HEK293 (cell line): ENCODE measurements around the gene ZNF593OS.

Experiments used
- BCL11B ChIP-seq: fragments of 450-650 bp; formaldehyde crosslinking; IDR thresholded peaks from 2 replicates; pipeline ENCODE4 v1.5.1; 2016; ENCODE audit warnings: low read depth, missing biosample characterization, missing genetic modification characterization
- OSR2 ChIP-seq: fragments of 450-650 bp; formaldehyde crosslinking; IDR thresholded peaks from 2 replicates; pipeline ENCODE4 v1.5.1; 2016; ENCODE audit warnings: missing biosample characterization, missing genetic modification characterization
- SETDB1 ChIP-seq: IDR thresholded peaks from one replicate; pipeline ENCODE4 v1.6.1; 2017; ENCODE audit warnings: mild to moderate bottlenecking, low read length, moderate library complexity, mixed read lengths; ENCODE audit not compliant: insufficient read length
- SP2 ChIP-seq: fragments of 450-650 bp; formaldehyde crosslinking; IDR thresholded peaks from 2 replicates; pipeline ENCODE4 v1.5.1; 2016; ENCODE audit warnings: missing biosample characterization, missing genetic modification characterization
- SP7 ChIP-seq: fragments of 450-650 bp; formaldehyde crosslinking; IDR thresholded peaks from 2 replicates; pipeline ENCODE4 v1.5.1; 2016; ENCODE audit warnings: missing biosample characterization, missing genetic modification characterization
- ZEB2 ChIP-seq: fragments of 450-650 bp; formaldehyde crosslinking; IDR thresholded peaks from 2 replicates; pipeline ENCODE4 v1.5.1; 2016; ENCODE audit warnings: missing biosample characterization, missing genetic modification characterization
- ZNF140 ChIP-seq: fragments of 450-650 bp; formaldehyde crosslinking; IDR thresholded peaks from 2 replicates; pipeline ENCODE4 v1.5.1; 2016; ENCODE audit warnings: missing biosample characterization, missing genetic modification characterization
- ZNF221 ChIP-seq: fragments of 450-650 bp; formaldehyde crosslinking; IDR thresholded peaks from 2 replicates; pipeline ENCODE4 v1.5.1; 2017; ENCODE audit warnings: missing biosample characterization, missing genetic modification characterization, borderline replicate concordance
- ZNF239 ChIP-seq: fragments of 450-650 bp; formaldehyde crosslinking; IDR thresholded peaks from 2 replicates; pipeline ENCODE4 v1.5.1; 2016; ENCODE audit warnings: missing biosample characterization, missing genetic modification characterization
- ZNF248 ChIP-seq: fragments of 450-650 bp; formaldehyde crosslinking; IDR thresholded peaks from 2 replicates; pipeline ENCODE4 v1.5.1; 2017; ENCODE audit warnings: missing biosample characterization, missing genetic modification characterization
- ZNF324 ChIP-seq: fragments of 450-650 bp; formaldehyde crosslinking; IDR thresholded peaks from 2 replicates; pipeline ENCODE4 v1.5.1; 2016; ENCODE audit warnings: missing biosample characterization, missing genetic modification characterization
- ZNF350 ChIP-seq: fragments of 450-650 bp; formaldehyde crosslinking; IDR thresholded peaks from 2 replicates; pipeline ENCODE4 v1.5.0; 2017; ENCODE audit warnings: missing biosample characterization, mild to moderate bottlenecking, missing genetic modification characterization
- ZNF501 ChIP-seq: fragments of 450-650 bp; formaldehyde crosslinking; IDR thresholded peaks from 2 replicates; pipeline ENCODE4 v1.5.1; 2016; ENCODE audit warnings: missing biosample characterization, missing genetic modification characterization
- ZNF558 ChIP-seq: fragments of 450-650 bp; formaldehyde crosslinking; IDR thresholded peaks from 2 replicates; pipeline ENCODE4 v1.5.1; 2016; ENCODE audit warnings: missing biosample characterization, missing genetic modification characterization
- ZNF561 ChIP-seq: fragments of 450-650 bp; IDR thresholded peaks from 2 replicates; pipeline ENCODE4 v1.5.1; 2018; ENCODE audit warnings: missing biosample characterization, missing genetic modification characterization, borderline replicate concordance
- ZNF571 ChIP-seq: fragments of 450-650 bp; formaldehyde crosslinking; IDR thresholded peaks from 2 replicates; pipeline ENCODE4 v1.5.0; 2017; ENCODE audit warnings: missing biosample characterization, missing genetic modification characterization
- ZNF621 ChIP-seq: fragments of 450-650 bp; formaldehyde crosslinking; IDR thresholded peaks from 2 replicates; pipeline ENCODE4 v1.5.1; 2017; ENCODE audit warnings: missing biosample characterization, missing genetic modification characterization
- ZNF654 ChIP-seq: fragments of 450-650 bp; formaldehyde crosslinking; IDR thresholded peaks from 2 replicates; pipeline ENCODE4 v1.5.1; 2016; ENCODE audit warnings: low read depth, missing biosample characterization, missing genetic modification characterization
- ZNF747 ChIP-seq: fragments of 450-650 bp; formaldehyde crosslinking; IDR thresholded peaks from 2 replicates; pipeline ENCODE4 v1.5.1; 2016; ENCODE audit warnings: missing biosample characterization, missing genetic modification characterization
- ZNF791 ChIP-seq: fragments of 450-650 bp; formaldehyde crosslinking; IDR thresholded peaks from 2 replicates; pipeline ENCODE4 v1.5.1; 2016; ENCODE audit warnings: missing biosample characterization, missing genetic modification characterization
- ZSCAN16 ChIP-seq: fragments of 450-650 bp; formaldehyde crosslinking; IDR thresholded peaks from 2 replicates; pipeline ENCODE4 v1.5.1; 2016; ENCODE audit warnings: missing biosample characterization, missing genetic modification characterization
- ZXDB ChIP-seq: fragments of 450-650 bp; formaldehyde crosslinking; IDR thresholded peaks from 2 replicates; pipeline ENCODE4 v1.5.1; 2016; ENCODE audit warnings: missing biosample characterization, missing genetic modification characterization
- TF ChIP-seq, protein P1 (sequence below): fragments of 450-650 bp; formaldehyde crosslinking; IDR thresholded peaks from 2 replicates; pipeline ENCODE4 v1.5.1; 2016; ENCODE audit warnings: missing biosample characterization, missing genetic modification characterization
- TF ChIP-seq, protein P2 (sequence below): fragments of 450-650 bp; formaldehyde crosslinking; IDR thresholded peaks from 2 replicates; pipeline ENCODE4 v1.5.1; 2016; ENCODE audit warnings: missing biosample characterization, missing genetic modification characterization, low read depth
- TF ChIP-seq, protein P3 (sequence below): fragments of 450-650 bp; formaldehyde crosslinking; IDR thresholded peaks from 2 replicates; pipeline ENCODE4 v1.5.1; 2016; ENCODE audit warnings: missing biosample characterization, missing genetic modification characterization
- TF ChIP-seq, protein P4 (sequence below): fragments of 450-650 bp; formaldehyde crosslinking; IDR thresholded peaks from 2 replicates; pipeline ENCODE4 v1.5.1; 2016; ENCODE audit warnings: missing biosample characterization, missing genetic modification characterization
- TF ChIP-seq, protein P5 (sequence below): fragments of 450-650 bp; formaldehyde crosslinking; IDR thresholded peaks from 2 replicates; pipeline ENCODE4 v1.5.1; 2016; ENCODE audit warnings: missing biosample characterization, missing genetic modification characterization
- TF ChIP-seq, protein P6 (sequence below): fragments of 450-650 bp; formaldehyde crosslinking; IDR thresholded peaks from 2 replicates; pipeline ENCODE4 v1.5.1; 2017; ENCODE audit warnings: missing biosample characterization, missing genetic modification characterization

The ZNF593OS gene

DNA sequence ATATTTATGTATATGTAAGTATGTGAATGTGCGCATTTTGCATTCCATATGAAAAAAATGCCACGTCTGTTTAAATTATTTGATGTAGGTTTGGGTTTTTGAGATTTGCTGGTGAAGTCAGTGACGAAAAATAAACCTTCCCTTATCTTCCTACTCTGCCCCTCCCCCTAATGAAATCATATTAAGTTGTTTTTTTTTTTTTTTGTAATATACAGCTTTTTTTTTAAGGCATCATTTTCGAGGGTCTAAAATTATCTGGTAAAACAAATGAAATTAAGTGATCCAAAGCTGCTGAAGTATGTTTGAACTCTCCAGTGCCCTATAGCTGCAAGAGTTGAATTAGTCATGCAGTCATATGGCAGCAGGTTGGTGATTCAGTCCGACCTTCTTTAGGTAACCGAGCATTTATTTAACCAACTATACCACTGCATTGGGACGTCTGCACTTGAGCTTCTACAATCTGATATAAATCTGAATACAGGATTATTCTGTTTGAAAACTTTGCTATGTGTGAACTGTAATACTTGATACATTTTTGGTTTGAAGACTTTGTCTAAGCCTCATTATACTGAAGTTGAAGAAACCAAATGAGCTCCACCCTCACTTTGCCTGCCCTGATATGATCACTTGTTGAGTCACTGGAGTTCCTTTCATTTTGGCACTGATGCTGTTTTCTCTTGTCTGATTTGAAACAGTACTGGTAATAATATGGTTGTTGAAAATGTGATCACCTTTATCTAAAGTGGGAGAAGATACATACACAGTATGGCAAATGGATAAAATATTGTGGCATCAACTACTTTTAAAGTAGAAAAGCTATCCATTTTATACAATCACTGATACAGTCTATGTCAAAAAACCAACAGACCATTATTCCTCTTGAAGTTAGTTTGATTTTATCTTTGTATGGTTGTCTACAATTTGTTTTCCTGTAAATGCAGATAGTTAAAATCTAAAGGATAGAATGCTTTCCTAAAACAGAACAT is 48.4 kb downstream of the ZNF593OS start (continued):
- TF ChIP-seq, protein P1, sequence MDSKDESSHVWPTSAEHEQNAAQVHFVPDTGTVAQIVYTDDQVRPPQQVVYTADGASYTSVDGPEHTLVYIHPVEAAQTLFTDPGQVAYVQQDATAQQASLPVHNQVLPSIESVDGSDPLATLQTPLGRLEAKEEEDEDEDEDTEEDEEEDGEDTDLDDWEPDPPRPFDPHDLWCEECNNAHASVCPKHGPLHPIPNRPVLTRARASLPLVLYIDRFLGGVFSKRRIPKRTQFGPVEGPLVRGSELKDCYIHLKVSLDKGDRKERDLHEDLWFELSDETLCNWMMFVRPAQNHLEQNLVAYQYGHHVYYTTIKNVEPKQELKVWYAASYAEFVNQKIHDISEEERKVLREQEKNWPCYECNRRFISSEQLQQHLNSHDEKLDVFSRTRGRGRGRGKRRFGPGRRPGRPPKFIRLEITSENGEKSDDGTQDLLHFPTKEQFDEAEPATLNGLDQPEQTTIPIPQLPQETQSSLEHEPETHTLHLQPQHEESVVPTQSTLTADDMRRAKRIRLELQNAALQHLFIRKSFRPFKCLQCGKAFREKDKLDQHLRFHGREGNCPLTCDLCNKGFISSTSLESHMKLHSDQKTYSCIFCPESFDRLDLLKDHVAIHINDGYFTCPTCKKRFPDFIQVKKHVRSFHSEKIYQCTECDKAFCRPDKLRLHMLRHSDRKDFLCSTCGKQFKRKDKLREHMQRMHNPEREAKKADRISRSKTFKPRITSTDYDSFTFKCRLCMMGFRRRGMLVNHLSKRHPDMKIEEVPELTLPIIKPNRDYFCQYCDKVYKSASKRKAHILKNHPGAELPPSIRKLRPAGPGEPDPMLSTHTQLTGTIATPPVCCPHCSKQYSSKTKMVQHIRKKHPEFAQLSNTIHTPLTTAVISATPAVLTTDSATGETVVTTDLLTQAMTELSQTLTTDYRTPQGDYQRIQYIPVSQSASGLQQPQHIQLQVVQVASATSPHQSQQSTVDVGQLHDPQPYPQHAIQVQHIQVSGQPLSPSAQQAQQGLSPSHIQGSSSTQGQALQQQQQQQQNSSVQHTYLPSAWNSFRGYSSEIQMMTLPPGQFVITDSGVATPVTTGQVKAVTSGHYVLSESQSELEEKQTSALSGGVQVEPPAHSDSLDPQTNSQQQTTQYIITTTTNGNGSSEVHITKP (tag by site-specific recombination): peak; percentile 63
- TF ChIP-seq ZNF558: no peak
- TF ChIP-seq ZNF140 (tag by site-specific recombination): no peak
- TF ChIP-seq, protein P2, sequence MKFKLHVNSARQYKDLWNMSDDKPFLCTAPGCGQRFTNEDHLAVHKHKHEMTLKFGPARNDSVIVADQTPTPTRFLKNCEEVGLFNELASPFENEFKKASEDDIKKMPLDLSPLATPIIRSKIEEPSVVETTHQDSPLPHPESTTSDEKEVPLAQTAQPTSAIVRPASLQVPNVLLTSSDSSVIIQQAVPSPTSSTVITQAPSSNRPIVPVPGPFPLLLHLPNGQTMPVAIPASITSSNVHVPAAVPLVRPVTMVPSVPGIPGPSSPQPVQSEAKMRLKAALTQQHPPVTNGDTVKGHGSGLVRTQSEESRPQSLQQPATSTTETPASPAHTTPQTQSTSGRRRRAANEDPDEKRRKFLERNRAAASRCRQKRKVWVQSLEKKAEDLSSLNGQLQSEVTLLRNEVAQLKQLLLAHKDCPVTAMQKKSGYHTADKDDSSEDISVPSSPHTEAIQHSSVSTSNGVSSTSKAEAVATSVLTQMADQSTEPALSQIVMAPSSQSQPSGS (tag by site-specific recombination): no peak
- no peak for TF ChIP-seq ZNF791 (tag by site-specific recombination)
- no peak for TF ChIP-seq SP2 (tag by site-specific recombination)
- no peak for TF ChIP-seq ZNF221 (tag by site-specific recombination)
- no peak for TF ChIP-seq ZXDB (tag by site-specific recombination)
- TF ChIP-seq SP7 (tag by site-specific recombination): peak; percentile 60
- no peak for TF ChIP-seq SETDB1
- no peak for TF ChIP-seq ZNF747
- TF ChIP-seq, protein P3, sequence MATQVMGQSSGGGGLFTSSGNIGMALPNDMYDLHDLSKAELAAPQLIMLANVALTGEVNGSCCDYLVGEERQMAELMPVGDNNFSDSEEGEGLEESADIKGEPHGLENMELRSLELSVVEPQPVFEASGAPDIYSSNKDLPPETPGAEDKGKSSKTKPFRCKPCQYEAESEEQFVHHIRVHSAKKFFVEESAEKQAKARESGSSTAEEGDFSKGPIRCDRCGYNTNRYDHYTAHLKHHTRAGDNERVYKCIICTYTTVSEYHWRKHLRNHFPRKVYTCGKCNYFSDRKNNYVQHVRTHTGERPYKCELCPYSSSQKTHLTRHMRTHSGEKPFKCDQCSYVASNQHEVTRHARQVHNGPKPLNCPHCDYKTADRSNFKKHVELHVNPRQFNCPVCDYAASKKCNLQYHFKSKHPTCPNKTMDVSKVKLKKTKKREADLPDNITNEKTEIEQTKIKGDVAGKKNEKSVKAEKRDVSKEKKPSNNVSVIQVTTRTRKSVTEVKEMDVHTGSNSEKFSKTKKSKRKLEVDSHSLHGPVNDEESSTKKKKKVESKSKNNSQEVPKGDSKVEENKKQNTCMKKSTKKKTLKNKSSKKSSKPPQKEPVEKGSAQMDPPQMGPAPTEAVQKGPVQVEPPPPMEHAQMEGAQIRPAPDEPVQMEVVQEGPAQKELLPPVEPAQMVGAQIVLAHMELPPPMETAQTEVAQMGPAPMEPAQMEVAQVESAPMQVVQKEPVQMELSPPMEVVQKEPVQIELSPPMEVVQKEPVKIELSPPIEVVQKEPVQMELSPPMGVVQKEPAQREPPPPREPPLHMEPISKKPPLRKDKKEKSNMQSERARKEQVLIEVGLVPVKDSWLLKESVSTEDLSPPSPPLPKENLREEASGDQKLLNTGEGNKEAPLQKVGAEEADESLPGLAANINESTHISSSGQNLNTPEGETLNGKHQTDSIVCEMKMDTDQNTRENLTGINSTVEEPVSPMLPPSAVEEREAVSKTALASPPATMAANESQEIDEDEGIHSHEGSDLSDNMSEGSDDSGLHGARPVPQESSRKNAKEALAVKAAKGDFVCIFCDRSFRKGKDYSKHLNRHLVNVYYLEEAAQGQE (tag by site-specific recombination): no peak
- no peak for TF ChIP-seq ZNF350 (tag by site-specific recombination)
- TF ChIP-seq, protein P4, sequence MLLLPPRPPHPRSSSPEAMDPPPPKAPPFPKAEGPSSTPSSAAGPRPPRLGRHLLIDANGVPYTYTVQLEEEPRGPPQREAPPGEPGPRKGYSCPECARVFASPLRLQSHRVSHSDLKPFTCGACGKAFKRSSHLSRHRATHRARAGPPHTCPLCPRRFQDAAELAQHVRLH (tag by site-specific recombination): no peak
- TF ChIP-seq ZNF248 (tag by site-specific recombination): no peak
- TF ChIP-seq BCL11B: no peak
- TF ChIP-seq OSR2: no peak
- TF ChIP-seq, protein P5, sequence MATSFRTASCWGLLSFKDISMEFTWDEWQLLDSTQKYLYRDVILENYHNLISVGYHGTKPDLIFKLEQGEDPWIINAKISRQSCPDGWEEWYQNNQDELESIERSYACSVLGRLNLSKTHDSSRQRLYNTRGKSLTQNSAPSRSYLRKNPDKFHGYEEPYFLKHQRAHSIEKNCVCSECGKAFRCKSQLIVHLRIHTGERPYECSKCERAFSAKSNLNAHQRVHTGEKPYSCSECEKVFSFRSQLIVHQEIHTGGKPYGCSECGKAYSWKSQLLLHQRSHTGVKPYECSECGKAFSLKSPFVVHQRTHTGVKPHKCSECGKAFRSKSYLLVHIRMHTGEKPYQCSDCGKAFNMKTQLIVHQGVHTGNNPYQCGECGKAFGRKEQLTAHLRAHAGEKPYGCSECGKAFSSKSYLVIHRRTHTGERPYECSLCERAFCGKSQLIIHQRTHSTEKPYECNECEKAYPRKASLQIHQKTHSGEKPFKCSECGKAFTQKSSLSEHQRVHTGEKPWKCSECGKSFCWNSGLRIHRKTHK (tag by site-specific recombination): no peak
- TF ChIP-seq ZEB2 (tag by site-specific recombination): 0 out of 2 replicates have a peak, but pooled peaks have one; percentile 51
- TF ChIP-seq ZNF654 (tag by site-specific recombination): no peak
- no peak for TF ChIP-seq ZNF501
- TF ChIP-seq ZNF621 (tag by site-specific recombination): no peak
- 0 out of 2 replicates have a peak, but pooled peaks have one; percentile 45 for TF ChIP-seq ZNF324 (tag by site-specific recombination)
- no peak for TF ChIP-seq ZSCAN16 (tag by site-specific recombination)
- TF ChIP-seq ZNF239 (tag by site-specific recombination): no peak
- TF ChIP-seq ZNF561 (tag by site-specific recombination): no peak
- TF ChIP-seq, protein P6, sequence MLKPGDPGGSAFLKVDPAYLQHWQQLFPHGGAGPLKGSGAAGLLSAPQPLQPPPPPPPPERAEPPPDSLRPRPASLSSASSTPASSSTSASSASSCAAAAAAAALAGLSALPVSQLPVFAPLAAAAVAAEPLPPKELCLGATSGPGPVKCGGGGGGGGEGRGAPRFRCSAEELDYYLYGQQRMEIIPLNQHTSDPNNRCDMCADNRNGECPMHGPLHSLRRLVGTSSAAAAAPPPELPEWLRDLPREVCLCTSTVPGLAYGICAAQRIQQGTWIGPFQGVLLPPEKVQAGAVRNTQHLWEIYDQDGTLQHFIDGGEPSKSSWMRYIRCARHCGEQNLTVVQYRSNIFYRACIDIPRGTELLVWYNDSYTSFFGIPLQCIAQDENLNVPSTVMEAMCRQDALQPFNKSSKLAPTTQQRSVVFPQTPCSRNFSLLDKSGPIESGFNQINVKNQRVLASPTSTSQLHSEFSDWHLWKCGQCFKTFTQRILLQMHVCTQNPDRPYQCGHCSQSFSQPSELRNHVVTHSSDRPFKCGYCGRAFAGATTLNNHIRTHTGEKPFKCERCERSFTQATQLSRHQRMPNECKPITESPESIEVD (tag by site-specific recombination): peak; percentile 53; the same call in 1 of the 2 replicates
- TF ChIP-seq ZNF571 (tag by site-specific recombination): no peak
